A673 (cell line): ENCODE data around the gene ZNF440. TPM values are rescaled to one million over a fixed set of nuclear protein-coding genes. Genes with fewer than 3 reads are reported as not detected.
"Not testable (repeated sequence)": the region's sequence is repeated elsewhere in the genome, so short reads cannot be mapped to it uniquely, and the experiment has no call there.

Experiments used
- BruUV-seq: library from RNA; stranded (reverse); fragments of 400-500 nt; replicated peaks from 2 replicates; lab custom pipeline; 2021; lab: Mats Ljungman, UMichigan
- CTCF ChIA-PET: fragments of 300-600 bp; sonication (Branson Sonifier 250); formaldehyde crosslinking; loops from one replicate; lab custom pipeline; 2022; ENCODE audit warnings: antibody characterized with exemption; lab: Charles Lee
- POLR2A ChIA-PET: fragments of 300-600 bp; sonication (Branson Sonifier 250); formaldehyde crosslinking; loops from one replicate; lab custom pipeline; 2022; ENCODE audit warnings: antibody characterized with exemption; ENCODE audit not compliant: low non-redundant PET; lab: Charles Lee
- DNase-seq: peaks from one replicate; pipeline ENCODE4 v3.0.0-alpha.2; 2015; ENCODE audit warnings: low spot score
- H3K27ac ChIP-seq: fragments of 200-600 bp; sonication (generic); 2 replicates; pipeline ENCODE4 v1.5.1; 2016; ENCODE audit warnings: mixed run types, low read depth, mild to moderate bottlenecking, mixed read lengths, antibody characterized with exemption, low read length; ENCODE audit not compliant: poor library complexity, severe bottlenecking
- H3K27me3 ChIP-seq: fragments of 200-600 bp; sonication (generic); replicated peaks from 2 replicates; pipeline ENCODE4 v1.6.1; 2017; ENCODE audit warnings: mixed run types, low read depth, mild to moderate bottlenecking, mixed read lengths, antibody characterized with exemption, low read length; ENCODE audit not compliant: insufficient read depth, poor library complexity
- H3K36me3 ChIP-seq: fragments of 200-600 bp; sonication (generic); 2 replicates; pipeline ENCODE4 v1.6.1; 2016; ENCODE audit warnings: mixed run types, mild to moderate bottlenecking, mixed read lengths, antibody characterized with exemption, low read length; ENCODE audit not compliant: insufficient read depth, poor library complexity, severe bottlenecking
- H3K4me1 ChIP-seq: fragments of 200-600 bp; sonication (generic); 2 replicates; pipeline ENCODE4 v1.6.1; 2017; ENCODE audit warnings: mixed run types, mild to moderate bottlenecking, mixed read lengths, antibody characterized with exemption, low read length; ENCODE audit not compliant: insufficient read depth, poor library complexity, severe bottlenecking
- H3K4me3 ChIP-seq: fragments of 200-600 bp; sonication (generic); 2 replicates; pipeline ENCODE4 v1.5.1; 2016; ENCODE audit warnings: low read depth, mixed run types, mild to moderate bottlenecking, mixed read lengths, low read length; ENCODE audit not compliant: poor library complexity, severe bottlenecking
- H3K9me3 ChIP-seq: fragments of 200-600 bp; sonication (generic); 2 replicates; pipeline ENCODE4 v1.6.1; 2016; ENCODE audit warnings: mixed run types, low read depth, mild to moderate bottlenecking, mixed read lengths, antibody characterized with exemption, low read length; ENCODE audit not compliant: poor library complexity, severe bottlenecking
- CTCF ChIP-seq: fragments of 300-800, 200-600 bp; sonication (generic); conservative IDR thresholded peaks from 2 replicates; pipeline ENCODE4 v1.5.1; 2017; ENCODE audit warnings: low read depth, mild to moderate bottlenecking, antibody characterized with exemption, low read length, moderate library complexity, mixed read lengths
- EZH2 ChIP-seq: fragments of 200-600 bp; sonication (generic); IDR thresholded peaks from 2 replicates; pipeline ENCODE4 v1.6.1; 2017; ENCODE audit warnings: borderline replicate concordance, low read depth, mild to moderate bottlenecking, mixed read lengths, antibody characterized with exemption, low read length; ENCODE audit not compliant: poor library complexity, severe bottlenecking
- intact Hi-C: fragments of 100-400 bp; cut with micrococcal nuclease; formaldehyde crosslinking; loops from one replicate; pipeline ENCODE4 v1.10.0; 2022; ENCODE audit not compliant: unreplicated experiment
- total RNA-seq: library from RNA; stranded (reverse); gene quantifications from 2 replicates; pipeline ENCODE4 v1.2.3, GENCODE V29; 2021

Gene ZNF440
- total RNA-seq, 1 experiment from 2014 or later = 7.1 TPM

DNA sequence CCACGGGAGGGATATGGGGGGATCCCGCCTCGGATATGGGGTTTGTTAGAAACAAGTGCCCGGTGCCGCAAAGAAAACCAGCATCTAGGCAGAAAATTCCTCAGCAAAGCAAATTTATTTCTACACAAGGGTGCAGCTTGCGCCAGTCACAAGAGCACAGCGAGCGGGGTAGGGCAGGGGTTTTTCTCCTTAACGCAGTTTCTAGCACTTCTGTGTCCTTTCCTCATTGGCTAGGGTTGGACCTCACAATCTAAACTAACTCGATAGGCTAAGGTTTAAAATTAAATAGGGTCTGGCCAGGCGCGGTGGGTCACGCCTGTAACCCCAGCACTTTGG lies 595 bp downstream of the ZNF440 start:
- H3K4me1 ChIP-seq = no peaks in the 10 kb centered on the region
- intact Hi-C loops = loop anchor here (5.0 kb wide), 1 partner anchor 252 kb away; no protein-coding TSS in a partner anchor
- no peaks in the 10 kb centered on the region for H3K36me3 ChIP-seq
- no peak for TF ChIP-seq CTCF
- no peak for TF ChIP-seq EZH2
- peak overlapping the region; percentile 89 for H3K4me3 ChIP-seq
- H3K27ac ChIP-seq = peak overlapping the region; percentile 67
- no peaks in the 10 kb centered on the region for H3K9me3 ChIP-seq
- peak; percentile 15 for DNase-seq
- POLR2A ChIA-PET = no interaction called here
- CTCF ChIA-PET = interaction anchor here (0.6 kb wide), 1 partner anchor 943 kb away, joined by 3 read pairs; no protein-coding TSS in a partner anchor
- no peaks in the 10 kb centered on the region for H3K27me3 ChIP-seq
- no TSS peak for BruUV-seq

- ChIA-PET CTCF (no interaction called here), POLR2A (no interaction called here)
- Histone ChIP-seq H3K4me3 (no peak overlapping the region), H3K4me1 (no peaks in the 10 kb centered on the region), H3K27me3 (no peaks in the 10 kb centered on the region), H3K36me3 (no peaks in the 10 kb centered on the region), H3K27ac (no peak overlapping the region), H3K9me3 (no peaks in the 10 kb centered on the region)
- BruUV-seq = no TSS peak
- intact Hi-C loops = no loop called here
- DNase-seq = no peak
- TF ChIP-seq CTCF (no peak), EZH2 (no peak)
Observed at GRCh38 chr19:11821474-11822109, 7.5 kb downstream of the ZNF440 start.

DNA sequence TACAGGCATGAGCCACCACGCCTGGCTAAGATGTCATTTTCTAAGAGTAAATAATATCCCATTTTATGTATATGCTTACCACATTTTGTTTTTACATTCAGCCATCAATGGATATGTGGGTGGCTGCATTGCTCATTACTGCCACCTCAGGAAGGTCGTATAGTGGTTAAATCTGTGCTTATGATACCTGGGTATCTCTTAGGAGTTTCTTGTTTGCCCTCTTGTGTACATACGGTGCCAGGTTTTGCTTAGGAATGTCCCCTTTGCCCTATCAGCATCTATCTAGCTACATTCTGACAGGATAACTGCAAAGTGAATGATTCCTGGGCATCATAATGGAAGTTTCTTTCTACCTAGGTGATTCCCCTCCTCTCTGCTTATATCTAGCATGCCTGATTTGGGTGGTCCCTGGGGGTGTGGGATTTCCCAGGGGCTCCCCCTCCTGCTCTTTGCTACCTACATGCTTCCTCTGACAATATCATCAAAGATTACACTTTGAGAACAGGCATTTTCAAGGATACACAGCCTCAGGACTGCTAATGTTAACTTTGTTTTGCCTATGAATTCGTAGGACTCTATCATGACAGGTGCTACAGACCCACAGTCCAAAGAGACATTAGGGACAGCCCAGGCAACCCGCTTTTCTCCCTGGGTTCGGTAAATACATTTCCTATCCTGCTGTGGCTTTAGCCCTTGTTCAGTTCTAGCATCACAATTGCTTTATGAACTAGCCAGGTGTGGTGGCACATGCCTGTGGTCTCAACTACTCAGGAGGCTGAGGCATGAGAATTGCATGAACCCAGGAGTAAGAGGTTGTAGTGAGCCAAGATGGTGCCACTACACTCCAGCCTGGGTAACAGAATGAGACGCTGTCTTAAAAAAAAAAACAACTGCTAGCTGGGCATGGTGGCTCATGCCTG lies 15.1 kb downstream of the ZNF440 start:
- DNase-seq, CTCF ChIA-PET, H3K4me3 ChIP-seq, BruUV-seq, POLR2A ChIA-PET, H3K27me3 ChIP-seq, intact Hi-C loops, H3K4me1 ChIP-seq, H3K27ac ChIP-seq: not testable (repeated sequence)
- Histone ChIP-seq H3K9me3 (peaks cover 34% of the 10 kb centered on the region), H3K36me3 (peaks cover 25% of the 10 kb centered on the region)
